Stimulated activated CD8-positive, alpha-beta memory T cell treated with anti-CD3 and anti-CD28 coated beads, Interleukin-7, amount 100 ng/mL, for 24 hours (primary cell): Measurements from ENCODE around the gene PPFIA2.

Source experiments
- DNase-seq: peaks from one replicate; pipeline ENCODE4 v3.0.0-alpha.2; 2020; ENCODE audit warnings: low read depth

PPFIA2 gene

DNA sequence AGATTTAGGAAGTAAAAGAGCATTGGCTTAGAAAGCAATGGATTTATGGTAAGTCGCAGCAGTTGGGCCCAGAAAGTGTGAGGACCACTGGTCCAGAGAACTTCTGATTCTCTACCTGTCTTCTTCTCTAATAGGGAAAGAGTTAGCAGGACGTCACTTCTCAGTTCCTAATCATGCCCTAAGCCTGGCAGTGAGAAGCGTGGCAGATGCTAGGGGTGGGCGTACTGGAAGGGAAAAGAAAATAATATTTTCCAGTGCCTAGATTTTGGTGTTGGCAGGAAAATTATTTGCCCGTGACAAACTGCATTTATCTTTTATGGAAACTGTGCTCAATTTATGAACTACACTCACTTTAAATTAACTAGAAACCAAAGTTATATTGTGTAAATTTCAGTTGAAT lies 212.3 kb downstream of the PPFIA2 start:
- DNase-seq: no peak

DNA sequence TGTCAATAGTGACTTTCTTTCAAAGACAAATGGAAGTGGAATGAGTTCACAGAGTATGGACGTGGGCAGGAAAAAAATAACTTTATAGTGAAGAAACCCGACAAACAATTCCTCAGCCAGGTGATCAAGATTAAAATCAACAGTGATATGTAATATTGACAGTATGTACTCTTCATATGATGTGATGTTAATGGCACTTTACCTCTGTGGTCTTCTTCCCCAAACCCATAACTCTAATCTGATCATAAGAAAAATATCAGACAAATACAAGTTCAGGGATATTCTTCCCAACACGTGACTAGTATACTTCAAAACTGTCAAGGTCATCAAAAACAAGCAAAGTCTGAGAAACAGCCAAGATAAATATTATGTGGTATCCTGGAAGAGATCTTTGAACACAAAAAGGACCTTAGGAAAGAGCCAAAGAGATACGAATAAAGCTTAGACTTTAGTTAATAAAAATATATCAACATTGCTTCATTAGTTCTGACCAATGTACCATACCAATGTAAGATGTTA lies 215.5 kb downstream of the PPFIA2 start:
- no peak for DNase-seq

DNA sequence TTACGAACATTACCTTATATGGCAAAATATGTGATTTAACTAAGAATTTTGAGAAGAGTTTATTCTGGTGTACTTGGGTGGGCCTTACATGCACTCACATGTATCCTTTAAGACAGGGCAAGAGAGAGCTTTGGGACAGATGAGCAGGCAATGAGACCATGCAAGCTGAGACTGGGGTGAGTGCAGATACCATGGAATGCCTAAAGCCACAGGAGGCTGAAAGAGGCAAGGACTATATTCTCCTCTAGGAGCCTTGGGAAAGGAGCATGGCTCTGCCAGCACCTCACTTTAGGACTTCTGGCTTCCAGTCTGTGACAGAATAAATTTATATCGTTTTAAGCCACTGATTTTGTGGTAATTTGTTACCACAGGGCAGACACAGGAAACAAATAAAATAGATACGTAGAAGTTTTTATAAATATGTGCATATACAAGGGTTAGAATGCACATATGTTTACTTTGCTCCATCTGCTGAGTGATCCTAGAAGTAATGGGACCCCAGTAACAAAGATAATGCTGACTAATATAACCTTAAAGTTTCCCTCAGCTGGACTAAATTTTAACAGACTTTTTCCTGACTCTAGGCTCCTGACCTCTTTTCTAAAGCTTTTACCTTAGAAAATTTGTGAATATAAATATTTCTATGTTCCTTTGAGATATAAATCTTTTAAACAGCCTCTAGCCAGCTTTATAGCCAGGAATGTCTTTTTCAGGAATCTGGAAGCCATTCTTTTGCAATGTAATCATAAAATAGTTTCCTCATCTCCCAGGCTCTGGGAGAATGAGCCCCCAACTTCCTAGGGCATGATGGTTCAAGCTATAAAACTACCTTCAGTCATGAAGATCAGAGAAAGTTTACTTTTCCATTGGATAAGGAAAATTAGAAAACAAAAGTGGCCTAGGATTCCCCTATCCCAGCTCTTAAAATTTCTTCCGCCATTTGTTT lies 216.8 kb downstream of the PPFIA2 start:
- DNase-seq: no peak

DNA sequence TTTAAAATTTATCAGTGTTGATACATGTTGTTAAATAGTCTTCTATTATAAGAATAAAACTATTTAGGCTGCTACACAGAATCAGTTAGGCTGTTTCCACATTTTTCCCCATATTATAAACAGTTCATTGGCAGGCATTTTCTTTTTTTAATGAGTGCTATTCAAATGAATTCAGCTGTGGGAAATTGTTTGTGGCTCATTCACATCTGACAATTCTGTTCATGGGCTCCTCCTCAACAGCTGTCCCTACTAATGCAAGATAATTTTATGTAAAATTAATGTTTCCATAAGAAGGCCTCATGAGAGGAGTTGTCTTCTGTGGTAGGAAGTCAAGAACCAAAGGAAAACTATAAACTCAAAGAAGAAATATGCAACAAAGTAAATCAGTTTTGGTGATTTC lies 218.0 kb downstream of the PPFIA2 start:
- no peak for DNase-seq

DNA sequence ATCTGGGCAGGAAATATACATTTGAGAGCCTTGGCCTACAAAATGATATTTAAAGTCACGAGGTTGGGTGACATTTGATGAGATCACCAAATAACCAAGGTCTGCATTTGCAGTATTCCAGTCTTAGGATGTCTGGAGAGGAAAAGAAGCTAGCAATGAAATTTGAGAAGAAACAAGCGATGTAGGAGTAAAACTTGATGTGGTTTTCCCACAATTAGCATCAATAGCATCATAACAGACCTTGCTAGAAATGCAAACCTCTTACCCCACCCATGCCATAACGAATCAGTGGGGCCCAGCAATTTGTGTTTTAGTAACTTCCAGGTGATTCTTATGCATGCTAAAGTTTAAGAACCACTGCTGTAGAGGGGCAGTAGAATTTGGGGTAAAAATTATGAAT lies 219.9 kb downstream of the PPFIA2 start:
- no peak for DNase-seq

DNA sequence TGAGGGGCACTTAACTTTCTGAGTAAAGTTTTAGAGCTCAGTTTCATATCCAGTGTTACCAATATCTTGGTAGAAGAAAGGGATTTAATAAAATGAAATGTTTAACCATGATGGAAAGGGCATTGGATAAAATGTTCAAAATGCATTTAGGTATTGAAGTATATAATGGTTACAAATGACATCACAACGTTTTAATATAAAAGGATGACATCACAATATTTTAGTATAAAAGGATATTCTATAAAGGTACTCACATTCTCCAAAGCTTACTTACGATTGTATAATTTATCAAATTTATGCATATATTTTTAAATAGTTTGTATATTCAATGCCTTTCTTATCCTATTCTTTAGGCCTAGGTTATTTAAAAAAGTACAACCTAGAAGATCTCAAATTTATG lies 226.1 kb downstream of the PPFIA2 start:
- DNase-seq: no peak

DNA sequence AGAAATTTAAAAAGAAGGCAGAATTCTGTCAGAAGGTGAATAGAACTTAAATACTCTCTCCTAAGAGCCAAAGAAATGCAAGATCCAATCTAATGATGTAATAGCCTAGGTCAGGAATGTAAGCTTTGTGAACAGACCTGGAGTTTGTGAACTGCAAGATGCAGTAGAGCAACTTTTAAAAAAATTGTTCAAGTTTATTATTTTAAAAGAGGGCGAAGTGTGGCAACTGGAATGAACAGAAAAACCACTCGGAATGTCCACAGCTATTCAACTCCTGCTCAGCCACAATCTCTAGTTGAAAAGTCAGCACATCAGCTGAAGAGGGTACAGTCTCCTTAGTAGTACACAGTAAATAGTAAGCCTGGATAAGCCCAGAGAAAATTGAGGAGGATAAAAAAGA lies 228.8 kb downstream of the PPFIA2 start:
- DNase-seq: no peak

DNA sequence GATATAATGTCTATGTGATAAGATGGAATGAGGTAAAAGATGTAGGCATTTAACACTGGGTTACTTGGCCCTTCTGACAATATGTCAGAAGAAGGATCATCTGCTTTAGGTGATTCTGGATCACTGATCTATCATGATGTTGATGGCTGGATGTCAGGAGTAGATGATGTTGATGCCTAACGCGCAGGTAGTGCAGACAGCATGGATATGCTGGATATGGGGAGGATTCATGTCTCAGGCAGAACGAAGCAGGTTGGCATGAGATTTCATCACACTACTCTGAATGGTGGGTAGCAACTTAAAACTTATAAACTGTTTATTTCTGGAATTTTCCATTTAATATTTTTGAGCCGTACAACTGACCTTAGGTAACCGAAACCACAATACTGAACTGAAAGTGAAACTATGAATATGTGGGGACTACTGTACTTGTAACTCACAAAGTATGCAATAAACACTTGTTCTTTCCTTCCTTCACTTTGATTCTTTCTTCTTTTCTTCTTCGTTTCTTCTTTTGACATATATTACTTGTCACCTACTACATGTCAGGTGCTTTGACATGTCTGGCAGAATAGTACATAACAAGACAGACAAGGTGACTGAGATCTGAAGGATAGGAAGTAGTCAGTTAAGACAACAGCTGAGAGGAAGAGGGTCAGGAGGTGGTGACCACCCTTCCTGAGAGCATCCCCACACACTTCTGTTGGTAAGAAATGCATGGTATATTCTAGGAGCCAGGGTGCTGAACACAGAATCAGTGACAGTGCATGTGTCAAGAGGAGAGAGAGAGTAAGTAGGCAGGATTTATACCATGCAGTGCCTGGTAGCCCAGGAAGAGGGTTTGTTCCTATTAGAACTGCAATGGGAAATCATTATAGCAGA lies 238.8 kb downstream of the PPFIA2 start:
- no peak for DNase-seq

DNA sequence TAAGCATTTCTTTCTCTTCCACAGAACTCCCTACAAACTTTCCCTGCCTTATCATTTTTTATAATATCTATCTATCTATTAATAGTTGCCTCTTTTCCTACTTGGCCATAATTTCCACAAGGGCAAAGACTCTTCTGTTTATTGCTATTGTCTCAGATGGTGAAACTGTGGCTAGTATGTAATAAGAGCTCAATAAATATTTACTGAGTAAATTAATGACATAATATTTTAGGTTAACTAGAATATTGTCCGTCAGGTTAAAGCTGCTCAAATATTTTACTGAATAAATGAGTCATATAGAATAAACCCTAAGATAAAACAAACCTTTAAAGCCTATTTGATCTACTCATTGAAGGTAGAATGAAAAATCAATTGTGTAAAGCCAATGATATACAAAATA lies 240.5 kb downstream of the PPFIA2 start:
- no peak for DNase-seq

DNA sequence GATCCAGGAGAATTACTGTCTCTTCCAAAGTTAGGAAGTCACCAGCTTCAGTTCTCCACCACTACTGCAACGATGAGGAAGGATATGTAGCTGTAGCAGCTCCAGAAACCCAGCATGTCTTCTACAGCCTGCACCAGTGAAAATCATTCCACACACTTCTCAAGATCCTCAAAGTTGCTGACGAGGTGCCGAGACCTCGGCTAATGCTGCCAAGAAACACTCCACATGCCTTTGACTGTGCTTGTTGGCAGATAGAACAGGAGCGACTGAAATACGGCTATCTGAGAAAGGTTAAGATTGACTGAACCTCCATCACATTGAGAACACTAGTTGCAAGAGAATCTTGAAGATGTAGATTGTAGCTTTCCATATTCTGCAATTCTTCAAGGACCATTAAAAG lies 241.9 kb downstream of the PPFIA2 start:
- DNase-seq: no peak

DNA sequence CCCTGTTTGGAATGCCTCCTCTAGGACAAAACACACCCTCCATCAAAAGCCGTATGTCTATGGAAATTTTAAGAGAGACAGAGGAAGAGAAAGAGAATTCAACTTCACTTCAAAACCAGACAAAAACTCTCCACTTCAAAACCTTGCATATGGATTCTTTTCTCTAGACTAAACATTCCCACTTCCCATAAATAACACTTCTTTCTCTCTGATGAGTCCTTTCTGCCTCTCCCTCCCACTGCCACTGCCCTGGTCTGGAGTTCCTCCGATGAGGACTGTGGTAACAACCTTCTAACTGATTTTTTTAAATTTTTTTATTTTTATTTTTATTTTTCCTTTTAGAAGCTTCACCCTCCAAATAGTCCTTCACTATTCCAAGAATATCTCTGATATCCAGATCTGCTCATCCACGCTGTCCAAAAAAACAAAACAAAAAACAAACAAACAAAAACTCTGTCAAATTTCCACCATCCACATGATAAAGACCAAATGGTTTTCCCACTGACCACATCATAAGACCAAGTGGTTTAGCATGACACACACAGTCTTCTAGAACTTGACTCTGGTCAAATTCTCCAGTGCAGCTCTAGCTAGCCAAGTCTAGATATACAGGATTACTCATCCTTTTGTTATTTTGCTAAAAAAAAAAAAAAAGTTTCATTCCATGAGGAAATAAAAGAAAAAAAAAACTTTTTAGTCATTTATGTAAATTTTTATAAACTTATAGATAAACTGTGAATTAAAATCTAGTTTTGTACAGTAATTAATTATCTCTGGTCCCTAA lies 256.0 kb downstream of the PPFIA2 start:
- no peak for DNase-seq

DNA sequence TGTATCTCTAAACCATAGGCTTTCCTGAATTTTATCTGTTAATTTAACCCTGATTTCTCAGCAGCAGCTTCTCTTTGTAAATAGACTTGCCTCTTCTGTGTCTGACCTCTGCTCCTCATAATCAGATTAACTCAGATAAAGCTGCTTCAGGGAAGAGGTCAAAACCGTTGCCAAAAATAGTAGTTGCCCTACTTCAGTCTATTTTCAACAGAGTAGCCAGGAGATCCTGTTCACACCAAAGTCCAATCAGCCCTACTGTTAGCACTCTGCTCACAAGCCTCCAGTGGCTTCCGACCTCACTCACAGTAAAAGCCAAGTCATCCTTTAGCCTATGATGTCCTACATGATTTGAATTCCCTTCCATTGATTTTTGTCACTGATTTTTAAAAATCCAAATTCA lies 258.4 kb downstream of the PPFIA2 start:
- no peak for DNase-seq

DNA sequence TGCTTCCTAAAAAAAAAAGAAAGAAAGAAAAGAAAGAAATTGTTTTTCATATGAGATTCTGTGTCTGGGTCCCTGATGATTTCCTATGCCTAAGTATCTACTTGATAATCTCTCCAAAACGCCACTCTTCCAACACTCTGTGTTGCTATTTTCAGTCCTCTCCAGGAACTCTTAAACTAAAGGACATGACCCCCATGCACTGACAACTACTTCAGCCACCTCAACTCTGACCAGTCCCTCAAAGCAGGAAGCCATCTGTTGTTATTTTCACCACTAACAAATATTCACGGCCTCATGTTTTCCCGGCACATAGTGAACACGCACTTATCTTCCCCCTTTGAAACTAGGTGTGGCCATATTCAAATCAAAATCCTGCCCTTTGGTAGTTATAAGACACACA lies 259.3 kb downstream of the PPFIA2 start:
- no peak for DNase-seq

DNA sequence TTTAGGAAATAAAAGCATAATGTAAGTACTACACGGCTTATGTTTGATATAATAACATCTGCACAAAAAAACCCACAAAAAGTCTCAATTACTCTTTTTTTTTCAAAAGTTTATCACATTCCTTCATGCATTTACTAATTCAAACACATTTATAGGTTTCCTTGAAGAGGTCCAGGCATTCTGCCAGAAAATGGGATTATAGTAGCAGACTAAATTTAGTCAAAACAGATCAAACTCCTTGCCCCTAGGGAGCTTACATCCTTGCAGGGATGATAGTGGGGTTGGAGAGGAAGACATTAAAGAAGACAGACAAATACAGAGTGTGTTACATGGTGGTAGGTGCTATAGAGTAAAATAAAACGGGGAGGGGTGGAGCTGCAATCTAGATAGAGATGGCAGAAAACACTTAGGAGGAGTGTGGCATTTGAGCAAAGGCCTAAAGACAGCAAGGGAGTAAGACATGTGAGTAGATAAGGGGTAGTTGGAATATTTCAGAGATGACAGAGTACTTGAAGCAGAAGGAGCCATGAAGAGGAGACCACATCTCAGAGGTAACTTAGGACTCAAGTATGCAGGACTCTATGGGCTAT lies 266.9 kb downstream of the PPFIA2 start:
- DNase-seq: no peak

DNA sequence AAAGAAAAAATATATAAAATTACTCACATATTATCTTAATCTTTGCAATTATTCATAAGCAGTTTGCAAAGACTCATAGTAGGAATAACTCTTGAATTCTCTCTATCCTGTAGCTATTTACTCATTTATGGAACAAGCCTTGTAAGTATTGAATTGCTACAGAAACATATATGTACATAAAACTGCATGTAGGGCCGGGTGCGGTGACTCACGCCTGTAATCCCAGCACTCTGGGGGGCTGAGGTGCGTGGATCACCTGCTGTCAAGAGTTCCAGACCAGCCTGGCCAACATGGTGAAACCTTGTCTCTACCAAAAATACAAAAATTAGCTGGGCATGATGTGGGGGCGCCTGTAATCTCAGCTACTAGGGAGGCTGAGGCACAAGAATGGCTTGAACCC lies 286.2 kb downstream of the PPFIA2 start:
- no peak for DNase-seq

DNA sequence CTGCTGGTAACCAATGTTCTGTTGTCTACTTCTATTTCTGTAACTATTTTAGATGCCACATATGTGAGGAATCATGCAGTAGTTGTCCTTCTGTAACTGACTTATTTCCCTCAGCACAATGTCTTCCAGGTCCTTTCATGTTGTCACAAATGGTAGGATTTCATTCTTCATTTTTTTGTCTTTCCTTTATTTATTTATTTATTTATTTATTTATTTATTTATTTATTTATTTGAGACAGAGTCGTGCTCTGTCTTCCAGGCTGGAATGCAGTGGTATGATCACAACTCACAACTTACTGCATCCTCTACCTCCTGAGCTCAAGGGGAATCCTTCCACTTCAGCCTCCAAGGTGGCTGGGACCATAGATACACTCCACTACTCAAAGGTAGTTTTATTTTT lies 288.2 kb downstream of the PPFIA2 start:
- no peak for DNase-seq

DNA sequence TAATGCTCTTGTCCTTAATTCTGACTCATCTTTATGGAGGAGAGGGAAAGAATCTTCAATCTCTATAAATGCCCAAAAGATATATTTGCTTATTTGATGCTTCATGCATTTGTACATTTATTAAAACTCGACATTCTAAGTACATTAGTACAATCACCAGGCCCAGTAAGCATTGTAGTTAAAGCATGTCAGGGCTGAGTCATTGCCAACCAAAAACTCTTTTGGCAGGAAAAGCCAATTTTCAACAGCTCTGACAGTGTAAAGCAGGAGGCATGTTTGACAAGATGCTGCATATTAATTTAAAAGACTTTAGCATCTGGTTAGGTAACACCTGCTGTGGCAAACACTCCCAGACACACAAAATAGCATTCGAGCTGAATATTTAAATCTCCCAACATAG lies 290.9 kb downstream of the PPFIA2 start:
- DNase-seq: no peak

DNA sequence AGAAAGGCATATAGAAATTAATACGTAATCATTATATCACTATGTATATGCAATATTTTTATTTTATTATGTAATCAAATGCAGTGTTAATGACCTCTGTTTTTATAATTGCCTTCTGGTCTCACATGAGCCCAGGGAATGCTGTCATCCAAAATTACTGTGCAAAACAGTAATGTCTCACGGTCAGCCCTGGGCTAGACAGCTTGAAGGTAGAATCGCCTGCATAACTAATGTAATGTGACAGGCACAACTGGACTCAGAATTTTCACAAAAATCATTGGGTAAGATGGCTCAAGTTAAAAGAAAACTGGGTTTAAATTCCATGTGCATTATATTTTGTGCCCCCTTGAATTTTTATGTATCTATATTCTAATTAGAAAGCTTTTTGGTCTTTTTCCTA lies 293.3 kb downstream of the PPFIA2 start:
- DNase-seq: no peak

DNA sequence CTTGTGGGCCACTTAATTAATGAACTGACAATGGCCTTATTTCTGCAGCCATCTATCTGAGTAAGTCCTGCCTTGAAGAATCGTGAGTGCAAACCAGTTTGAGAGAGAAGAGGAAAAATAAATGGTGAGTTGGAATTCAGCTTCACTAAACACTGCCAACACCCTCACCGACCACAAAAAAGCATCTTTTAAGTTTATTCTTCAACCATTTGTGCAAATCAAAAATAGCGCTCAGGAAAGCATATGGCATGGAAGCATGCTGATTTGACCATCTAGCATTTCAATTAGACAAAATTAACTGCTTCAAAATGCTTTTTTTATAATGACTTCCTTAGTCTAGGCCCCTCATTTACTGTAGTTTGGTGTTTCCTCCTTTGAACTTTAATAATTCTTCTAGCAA lies 294.0 kb downstream of the PPFIA2 start:
- DNase-seq: no peak

DNA sequence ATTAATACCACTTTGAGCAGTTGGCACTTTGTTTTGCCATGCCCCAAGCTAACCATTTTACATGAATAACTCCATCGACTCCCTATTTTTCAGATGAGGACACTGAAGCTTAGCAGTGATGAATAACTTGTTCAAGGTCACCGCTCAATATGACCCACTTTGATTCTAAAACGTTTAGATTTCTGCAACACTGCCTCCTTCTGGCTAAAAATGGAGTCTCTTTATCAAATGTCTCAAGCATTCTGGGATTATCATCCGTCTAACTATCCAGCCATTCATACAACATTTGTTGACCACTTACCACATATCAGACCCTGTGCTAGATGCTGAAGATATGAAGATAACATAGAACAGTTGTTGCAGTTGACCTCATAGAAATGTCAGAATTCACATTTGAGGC lies 298.0 kb downstream of the PPFIA2 start:
- no peak for DNase-seq

DNA sequence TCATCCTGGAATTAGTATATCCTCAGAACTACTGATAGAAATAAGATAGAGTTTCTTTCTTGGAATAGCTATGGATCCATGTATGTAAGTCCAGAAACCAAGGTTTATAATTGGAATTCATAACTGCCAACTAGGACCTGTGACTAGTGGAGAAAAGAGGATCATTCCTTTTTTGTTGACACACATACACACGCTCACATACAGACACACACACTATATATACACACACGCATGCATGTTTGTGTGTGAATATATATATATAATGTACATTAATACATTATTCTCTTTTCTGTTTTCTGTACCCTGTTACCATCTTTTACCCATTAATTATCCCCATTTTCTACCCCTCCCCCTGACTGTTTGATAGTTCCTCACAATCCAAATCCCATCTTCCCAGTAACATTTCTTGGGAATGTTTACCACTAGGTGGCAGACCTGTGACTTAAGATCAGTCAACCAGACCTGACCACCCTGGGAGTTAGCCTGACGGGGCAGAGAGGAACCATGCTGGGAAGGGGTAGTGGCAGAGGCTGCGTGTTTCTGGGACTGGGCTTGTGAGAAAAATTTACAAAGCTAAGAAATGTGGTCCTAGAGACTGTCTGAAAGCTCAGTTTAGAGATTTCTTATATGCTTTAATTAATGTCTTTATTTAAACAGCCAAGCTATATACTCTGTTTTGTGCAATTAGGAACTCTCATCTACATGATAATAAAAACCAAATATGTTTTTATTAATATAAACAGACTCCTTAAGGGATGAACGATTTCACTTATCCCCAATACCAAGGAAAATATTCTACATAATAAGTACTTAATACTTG lies 308.0 kb downstream of the PPFIA2 start:
- DNase-seq: no peak
